ENCODE measurements around the gene PISD. TPM values are rescaled to one million over a fixed set of nuclear protein-coding genes. Genes with fewer than 3 reads are reported as not detected.
"Not testable (repeated sequence)": the region's sequence is repeated elsewhere in the genome, so short reads cannot be mapped to it uniquely, and the experiment has no call there.

Gene PISD
- total RNA-seq, 2 donors from 2014 or later: 66.6 to 87.0 TPM

GRCh38 chr22:31603574-31603973, 58.4 kb downstream of the PISD start:
- Mint-ChIP-seq H3K27me3 (no peaks in the 10 kb centered on the region), H3K4me1 (ENCODE audit: low read depth in 2 of 2) (peaks cover 4 to 6% of the 10 kb centered on the region in 2 donors), H3K36me3 (peaks cover 4% of the 10 kb centered on the region), H3K9me3 (no peaks in the 10 kb centered on the region), H3K27ac (no peak overlapping the region), H3K4me3 (no peak overlapping the region)
- DNase-seq (ENCODE audit: low spot score) (no peak), ATAC-seq (no peak)

GRCh38 chr22:31603081-31603525, 58.9 kb downstream of the PISD start:
- Mint-ChIP-seq H3K4me1 (ENCODE audit: low read depth in 2 of 2) (peaks cover 4 to 6% of the 10 kb centered on the region in 2 donors), H3K36me3 (peaks cover 4% of the 10 kb centered on the region), H3K9me3 (no peaks in the 10 kb centered on the region), H3K27ac (no peak overlapping the region), H3K4me3 (no peak overlapping the region), H3K27me3 (no peaks in the 10 kb centered on the region)
- DNase-seq (ENCODE audit: low spot score) (no peak), ATAC-seq (no peak)

- H3K36me3 Mint-ChIP-seq: peaks cover 4% of the 10 kb centered on the region
- peak overlapping the region in 1 of 2 donors; percentile 29 for H3K27ac Mint-ChIP-seq
- no peak for DNase-seq (ENCODE audit: low spot score)
- no peak for ATAC-seq
- peaks cover 4 to 6% of the 10 kb centered on the region in 2 donors for H3K4me1 Mint-ChIP-seq (ENCODE audit: low read depth in 2 of 2)
- no peaks in the 10 kb centered on the region for H3K9me3 Mint-ChIP-seq
- H3K27me3 Mint-ChIP-seq: no peaks in the 10 kb centered on the region
- H3K4me3 Mint-ChIP-seq: no peak overlapping the region
Observed at GRCh38 chr22:31602259-31602952, 59.6 kb downstream of the PISD start.

GRCh38 chr22:31595271-31595670, 66.7 kb downstream of the PISD start:
- Mint-ChIP-seq H3K4me1 (ENCODE audit: low read depth in 2 of 2) (peaks cover 0 to under 1% of the 10 kb centered on the region in 2 donors), H3K27ac (no peak overlapping the region), H3K9me3 (no peaks in the 10 kb centered on the region), H3K4me3 (no peak overlapping the region), H3K36me3 (peaks cover 2% of the 10 kb centered on the region), H3K27me3 (no peaks in the 10 kb centered on the region)
- no peak for ATAC-seq
- DNase-seq (ENCODE audit: low spot score): no peak

GRCh38 chr22:31590161-31590560, 71.9 kb downstream of the PISD start:
- ATAC-seq, H3K4me3 Mint-ChIP-seq: not testable (repeated sequence)

GRCh38 chr22:31588970-31589675, 72.9 kb downstream of the PISD start:
- Mint-ChIP-seq H3K36me3 (peaks cover 30% of the 10 kb centered on the region), H3K27ac (peak overlapping the region in 1 of 2 donors; percentile 7), H3K9me3 (no peaks in the 10 kb centered on the region)

More at GRCh38 chr22:31590161-31590560, 71.9 kb downstream of the PISD start:
- Mint-ChIP-seq H3K4me1 (ENCODE audit: low read depth in 2 of 2) (peaks cover 11 to 17% of the 10 kb centered on the region in 2 donors), H3K36me3 (peaks cover 22% of the 10 kb centered on the region)
- H3K9me3 Mint-ChIP-seq; DNase-seq (ENCODE audit: low spot score); H3K27ac Mint-ChIP-seq; H3K27me3 Mint-ChIP-seq: not testable (repeated sequence)

GRCh38 chr22:31586137-31586920, 75.7 kb downstream of the PISD start:
- DNase-seq (ENCODE audit: low spot score): no peak
- Mint-ChIP-seq H3K36me3 (peaks cover 34% of the 10 kb centered on the region), H3K9me3 (no peaks in the 10 kb centered on the region), H3K4me3 (peak overlapping the region; percentile 54), H3K4me1 (ENCODE audit: low read depth in 2 of 2) (peaks cover 33 to 41% of the 10 kb centered on the region in 2 donors), H3K27me3 (no peaks in the 10 kb centered on the region), H3K27ac (peak overlapping the region; percentile 58 to 92)
- no peak for ATAC-seq

More at GRCh38 chr22:31588970-31589675, 72.9 kb downstream of the PISD start:
- Mint-ChIP-seq H3K4me3 (no peak overlapping the region), H3K4me1 (ENCODE audit: low read depth in 2 of 2) (peaks cover 18 to 25% of the 10 kb centered on the region in 2 donors), H3K27me3 (no peaks in the 10 kb centered on the region)
- no peak for DNase-seq (ENCODE audit: low spot score)
- ATAC-seq: no peak

- peaks cover 34% of the 10 kb centered on the region for H3K36me3 Mint-ChIP-seq
- peaks cover 33 to 41% of the 10 kb centered on the region in 2 donors for H3K4me1 Mint-ChIP-seq (ENCODE audit: low read depth in 2 of 2)
- no peaks in the 10 kb centered on the region for H3K27me3 Mint-ChIP-seq
- H3K4me3 Mint-ChIP-seq: peak overlapping the region; percentile 34
- DNase-seq (ENCODE audit: low spot score): no peak
- ATAC-seq: peak; percentile 68 to 75
- no peaks in the 10 kb centered on the region for H3K9me3 Mint-ChIP-seq
- peak overlapping the region; percentile 58 to 92 for H3K27ac Mint-ChIP-seq
Observed at GRCh38 chr22:31585161-31585859, 76.7 kb downstream of the PISD start.

GRCh38 chr22:31584804-31585160, 77.2 kb downstream of the PISD start:
- ATAC-seq (no peak), DNase-seq (ENCODE audit: low spot score) (no peak)
- Mint-ChIP-seq H3K9me3 (no peaks in the 10 kb centered on the region), H3K27ac (peak overlapping the region; percentile 70 to 92), H3K4me1 (ENCODE audit: low read depth in 2 of 2) (peaks cover 36 to 41% of the 10 kb centered on the region in 2 donors), H3K36me3 (peaks cover 34% of the 10 kb centered on the region), H3K4me3 (no peak overlapping the region), H3K27me3 (no peaks in the 10 kb centered on the region)

- Mint-ChIP-seq H3K27ac (peak overlapping the region; percentile 70 to 92), H3K27me3 (no peaks in the 10 kb centered on the region), H3K4me3 (peak overlapping the region; percentile 39), H3K9me3 (no peaks in the 10 kb centered on the region), H3K36me3 (peaks cover 31% of the 10 kb centered on the region), H3K4me1 (ENCODE audit: low read depth in 2 of 2) (peaks cover 36 to 39% of the 10 kb centered on the region in 2 donors)
- DNase-seq (ENCODE audit: low spot score) (no peak), ATAC-seq (no peak)
Observed at GRCh38 chr22:31583861-31584485, 78.0 kb downstream of the PISD start.

- Mint-ChIP-seq H3K27ac (peak overlapping the region; percentile 50 to 72), H3K27me3 (no peaks in the 10 kb centered on the region), H3K4me1 (ENCODE audit: low read depth in 2 of 2) (peaks cover 22% of the 10 kb centered on the region in 2 donors), H3K4me3 (no peak overlapping the region), H3K9me3 (no peaks in the 10 kb centered on the region), H3K36me3 (peaks cover 27% of the 10 kb centered on the region)
- ATAC-seq: no peak
- no peak for DNase-seq (ENCODE audit: low spot score)
Observed at GRCh38 chr22:31579835-31580242, 82.2 kb downstream of the PISD start.

GRCh38 chr22:31578171-31578570, 83.8 kb downstream of the PISD start:
- Mint-ChIP-seq H3K27me3 (no peaks in the 10 kb centered on the region), H3K9me3 (no peaks in the 10 kb centered on the region), H3K4me3 (no peak overlapping the region), H3K27ac (peak overlapping the region in 1 of 2 donors; percentile 74), H3K4me1 (ENCODE audit: low read depth in 2 of 2) (peaks cover 7 to 9% of the 10 kb centered on the region in 2 donors), H3K36me3 (peaks cover 17% of the 10 kb centered on the region)
- ATAC-seq: no peak
- no peak for DNase-seq (ENCODE audit: low spot score)

- H3K27ac Mint-ChIP-seq: peak overlapping the region in 1 of 2 donors; percentile 74
- H3K4me1 Mint-ChIP-seq (ENCODE audit: low read depth in 2 of 2): peaks cover 6 to 9% of the 10 kb centered on the region in 2 donors
- H3K27me3 Mint-ChIP-seq: no peaks in the 10 kb centered on the region
- ATAC-seq: no peak
- H3K4me3 Mint-ChIP-seq: no peak overlapping the region
- no peak for DNase-seq (ENCODE audit: low spot score)
- H3K9me3 Mint-ChIP-seq: no peaks in the 10 kb centered on the region
- peaks cover 17% of the 10 kb centered on the region for H3K36me3 Mint-ChIP-seq
Observed at GRCh38 chr22:31577711-31578110, 84.3 kb downstream of the PISD start.
